ENCODE results near the gene EPS15. TPM values are rescaled to one million over a fixed set of nuclear protein-coding genes. Genes with fewer than 3 reads are reported as not detected.

EPS15 gene
- total and polyA plus RNA-seq, 9 of the 15 experiments (the other 6 are each of a cell fraction or from before 2014, with no cell fraction given) = 23.1 to 69.0 (median 41.7) TPM

DNA sequence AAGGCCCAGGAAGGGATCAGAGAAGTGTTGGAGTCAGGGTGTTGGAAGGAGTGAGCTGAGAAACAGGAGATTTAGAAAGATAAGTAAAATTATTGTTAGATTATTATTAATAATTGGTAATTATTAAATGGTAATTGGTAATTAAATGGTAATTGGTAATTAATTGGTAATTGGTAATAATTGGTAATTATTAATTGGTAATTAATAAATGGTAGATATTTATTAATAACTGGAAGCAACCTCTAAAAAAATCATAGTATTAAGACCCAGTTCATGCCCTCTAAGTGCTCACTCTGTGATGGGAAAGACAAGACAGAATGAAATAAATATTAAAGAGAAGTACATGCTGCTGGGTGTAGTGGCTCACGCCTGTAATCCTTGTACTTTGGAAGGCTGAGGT is 13.8 kb upstream of the EPS15 start (continued):
- no peak for TF ChIP-seq ETV6 (IDR thresholded peaks at IDR 0.05; ENCODE audit: borderline replicate concordance in 1 of 2, low read depth in 2 of 2, low read length in 1 of 2)
- TF ChIP-seq ETV6 (CRISPR knock-in tag; IDR thresholded peaks at IDR 0.05; ENCODE audit: borderline replicate concordance) = peak; percentile 75; the same call in 1 of the 2 replicates
- peak; percentile 100 for TF ChIP-seq DACH1 (IDR thresholded peaks at IDR 0.05; ENCODE audit: partially characterized antibody)
- TF ChIP-seq NFYB (IDR thresholded peaks at IDR 0.05; ENCODE audit: extremely low read depth, insufficient read length) = no peak
- TF ChIP-seq, protein P1, sequence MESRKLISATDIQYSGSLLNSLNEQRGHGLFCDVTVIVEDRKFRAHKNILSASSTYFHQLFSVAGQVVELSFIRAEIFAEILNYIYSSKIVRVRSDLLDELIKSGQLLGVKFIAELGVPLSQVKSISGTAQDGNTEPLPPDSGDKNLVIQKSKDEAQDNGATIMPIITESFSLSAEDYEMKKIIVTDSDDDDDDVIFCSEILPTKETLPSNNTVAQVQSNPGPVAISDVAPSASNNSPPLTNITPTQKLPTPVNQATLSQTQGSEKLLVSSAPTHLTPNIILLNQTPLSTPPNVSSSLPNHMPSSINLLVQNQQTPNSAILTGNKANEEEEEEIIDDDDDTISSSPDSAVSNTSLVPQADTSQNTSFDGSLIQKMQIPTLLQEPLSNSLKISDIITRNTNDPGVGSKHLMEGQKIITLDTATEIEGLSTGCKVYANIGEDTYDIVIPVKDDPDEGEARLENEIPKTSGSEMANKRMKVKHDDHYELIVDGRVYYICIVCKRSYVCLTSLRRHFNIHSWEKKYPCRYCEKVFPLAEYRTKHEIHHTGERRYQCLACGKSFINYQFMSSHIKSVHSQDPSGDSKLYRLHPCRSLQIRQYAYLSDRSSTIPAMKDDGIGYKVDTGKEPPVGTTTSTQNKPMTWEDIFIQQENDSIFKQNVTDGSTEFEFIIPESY (CRISPR knock-in tag; IDR thresholded peaks at IDR 0.05) = peak; percentile 74
- TF ChIP-seq, protein P2, sequence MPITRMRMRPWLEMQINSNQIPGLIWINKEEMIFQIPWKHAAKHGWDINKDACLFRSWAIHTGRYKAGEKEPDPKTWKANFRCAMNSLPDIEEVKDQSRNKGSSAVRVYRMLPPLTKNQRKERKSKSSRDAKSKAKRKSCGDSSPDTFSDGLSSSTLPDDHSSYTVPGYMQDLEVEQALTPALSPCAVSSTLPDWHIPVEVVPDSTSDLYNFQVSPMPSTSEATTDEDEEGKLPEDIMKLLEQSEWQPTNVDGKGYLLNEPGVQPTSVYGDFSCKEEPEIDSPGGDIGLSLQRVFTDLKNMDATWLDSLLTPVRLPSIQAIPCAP (CRISPR knock-in tag; IDR thresholded peaks at IDR 0.05; ENCODE audit: borderline replicate concordance) = 0 out of 2 replicates have a peak, but pooled peaks have one; percentile 72
- TF ChIP-seq ZNF583 (CRISPR knock-in tag; IDR thresholded peaks at IDR 0.05) = no peak
- peak; percentile 82; the same call in 1 of the 2 replicates for TF ChIP-seq ZNF217 (CRISPR knock-in tag; IDR thresholded peaks at IDR 0.05)
- TF ChIP-seq, protein P3, sequence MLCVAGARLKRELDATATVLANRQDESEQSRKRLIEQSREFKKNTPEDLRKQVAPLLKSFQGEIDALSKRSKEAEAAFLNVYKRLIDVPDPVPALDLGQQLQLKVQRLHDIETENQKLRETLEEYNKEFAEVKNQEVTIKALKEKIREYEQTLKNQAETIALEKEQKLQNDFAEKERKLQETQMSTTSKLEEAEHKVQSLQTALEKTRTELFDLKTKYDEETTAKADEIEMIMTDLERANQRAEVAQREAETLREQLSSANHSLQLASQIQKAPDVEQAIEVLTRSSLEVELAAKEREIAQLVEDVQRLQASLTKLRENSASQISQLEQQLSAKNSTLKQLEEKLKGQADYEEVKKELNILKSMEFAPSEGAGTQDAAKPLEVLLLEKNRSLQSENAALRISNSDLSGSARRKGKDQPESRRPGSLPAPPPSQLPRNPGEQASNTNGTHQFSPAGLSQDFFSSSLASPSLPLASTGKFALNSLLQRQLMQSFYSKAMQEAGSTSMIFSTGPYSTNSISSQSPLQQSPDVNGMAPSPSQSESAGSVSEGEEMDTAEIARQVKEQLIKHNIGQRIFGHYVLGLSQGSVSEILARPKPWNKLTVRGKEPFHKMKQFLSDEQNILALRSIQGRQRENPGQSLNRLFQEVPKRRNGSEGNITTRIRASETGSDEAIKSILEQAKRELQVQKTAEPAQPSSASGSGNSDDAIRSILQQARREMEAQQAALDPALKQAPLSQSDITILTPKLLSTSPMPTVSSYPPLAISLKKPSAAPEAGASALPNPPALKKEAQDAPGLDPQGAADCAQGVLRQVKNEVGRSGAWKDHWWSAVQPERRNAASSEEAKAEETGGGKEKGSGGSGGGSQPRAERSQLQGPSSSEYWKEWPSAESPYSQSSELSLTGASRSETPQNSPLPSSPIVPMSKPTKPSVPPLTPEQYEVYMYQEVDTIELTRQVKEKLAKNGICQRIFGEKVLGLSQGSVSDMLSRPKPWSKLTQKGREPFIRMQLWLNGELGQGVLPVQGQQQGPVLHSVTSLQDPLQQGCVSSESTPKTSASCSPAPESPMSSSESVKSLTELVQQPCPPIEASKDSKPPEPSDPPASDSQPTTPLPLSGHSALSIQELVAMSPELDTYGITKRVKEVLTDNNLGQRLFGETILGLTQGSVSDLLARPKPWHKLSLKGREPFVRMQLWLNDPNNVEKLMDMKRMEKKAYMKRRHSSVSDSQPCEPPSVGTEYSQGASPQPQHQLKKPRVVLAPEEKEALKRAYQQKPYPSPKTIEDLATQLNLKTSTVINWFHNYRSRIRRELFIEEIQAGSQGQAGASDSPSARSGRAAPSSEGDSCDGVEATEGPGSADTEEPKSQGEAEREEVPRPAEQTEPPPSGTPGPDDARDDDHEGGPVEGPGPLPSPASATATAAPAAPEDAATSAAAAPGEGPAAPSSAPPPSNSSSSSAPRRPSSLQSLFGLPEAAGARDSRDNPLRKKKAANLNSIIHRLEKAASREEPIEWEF (CRISPR knock-in tag; IDR thresholded peaks at IDR 0.05) = peak; percentile 81
- no peak for TF ChIP-seq ESRRB (CRISPR knock-in tag; IDR thresholded peaks at IDR 0.05; ENCODE audit: borderline replicate concordance)
- TF ChIP-seq, protein P4, sequence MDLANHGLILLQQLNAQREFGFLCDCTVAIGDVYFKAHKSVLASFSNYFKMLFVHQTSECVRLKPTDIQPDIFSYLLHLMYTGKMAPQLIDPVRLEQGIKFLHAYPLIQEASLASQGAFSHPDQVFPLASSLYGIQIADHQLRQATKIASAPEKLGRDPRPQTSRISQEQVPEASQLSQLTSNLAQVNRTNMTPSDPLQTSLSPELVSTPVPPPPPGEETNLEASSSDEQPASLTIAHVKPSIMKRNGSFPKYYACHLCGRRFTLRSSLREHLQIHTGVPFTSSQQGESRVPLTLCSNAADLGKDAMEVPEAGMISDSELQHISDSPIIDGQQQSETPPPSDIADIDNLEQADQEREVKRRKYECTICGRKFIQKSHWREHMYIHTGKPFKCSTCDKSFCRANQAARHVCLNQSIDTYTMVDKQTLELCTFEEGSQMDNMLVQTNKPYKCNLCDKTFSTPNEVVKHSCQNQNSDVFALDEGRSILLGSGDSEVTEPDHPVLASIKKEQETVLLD (IDR thresholded peaks at IDR 0.05) = peak; percentile 60; the same call in 1 of the 2 replicates
- TF ChIP-seq, protein P5, sequence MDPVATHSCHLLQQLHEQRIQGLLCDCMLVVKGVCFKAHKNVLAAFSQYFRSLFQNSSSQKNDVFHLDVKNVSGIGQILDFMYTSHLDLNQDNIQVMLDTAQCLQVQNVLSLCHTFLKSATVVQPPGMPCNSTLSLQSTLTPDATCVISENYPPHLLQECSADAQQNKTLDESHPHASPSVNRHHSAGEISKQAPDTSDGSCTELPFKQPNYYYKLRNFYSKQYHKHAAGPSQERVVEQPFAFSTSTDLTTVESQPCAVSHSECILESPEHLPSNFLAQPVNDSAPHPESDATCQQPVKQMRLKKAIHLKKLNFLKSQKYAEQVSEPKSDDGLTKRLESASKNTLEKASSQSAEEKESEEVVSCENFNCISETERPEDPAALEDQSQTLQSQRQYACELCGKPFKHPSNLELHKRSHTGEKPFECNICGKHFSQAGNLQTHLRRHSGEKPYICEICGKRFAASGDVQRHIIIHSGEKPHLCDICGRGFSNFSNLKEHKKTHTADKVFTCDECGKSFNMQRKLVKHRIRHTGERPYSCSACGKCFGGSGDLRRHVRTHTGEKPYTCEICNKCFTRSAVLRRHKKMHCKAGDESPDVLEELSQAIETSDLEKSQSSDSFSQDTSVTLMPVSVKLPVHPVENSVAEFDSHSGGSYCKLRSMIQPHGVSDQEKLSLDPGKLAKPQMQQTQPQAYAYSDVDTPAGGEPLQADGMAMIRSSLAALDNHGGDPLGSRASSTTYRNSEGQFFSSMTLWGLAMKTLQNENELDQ (CRISPR knock-in tag; IDR thresholded peaks at IDR 0.05; ENCODE audit: borderline replicate concordance) = peak; percentile 84; the same call in 1 of the 2 replicates
- peak in 1 of 2 experiments; percentile 99; a peak in 2 of 4 replicates for TF ChIP-seq MCM7 (IDR thresholded peaks at IDR 0.05)

Measured in K562 (cell line).